Adipocyte (in vitro differentiated cells): ENCODE results near the gene DDX42.
"Not testable (repeated sequence)": the region's sequence is repeated elsewhere in the genome, so short reads cannot be mapped to it uniquely, and the experiment has no call there.

Experiments
- DNase-seq: peaks from one replicate; pipeline ENCODE4 v3.0.0-alpha.2; 2015; ENCODE audit warnings: low read depth
- H3K27me3 ChIP-seq: replicated peaks from 2 replicates; pipeline ENCODE4 v1.7.0; 2013; ENCODE audit warnings: mild to moderate bottlenecking, low read length, moderate library complexity; ENCODE audit not compliant: control insufficient read depth, insufficient read depth
- H3K36me3 ChIP-seq: 2 replicates; pipeline ENCODE4 v1.7.0; 2013; ENCODE audit warnings: low read length, mild to moderate bottlenecking, moderate library complexity; ENCODE audit not compliant: control insufficient read depth, insufficient read depth, severe bottlenecking
- H3K4me1 ChIP-seq: 2 replicates; pipeline ENCODE4 v1.7.0; 2013; ENCODE audit warnings: mild to moderate bottlenecking, low read length, moderate library complexity; ENCODE audit not compliant: control insufficient read depth, insufficient read depth
- H3K4me3 ChIP-seq: 2 replicates; pipeline ENCODE4 v1.7.0; 2013; ENCODE audit warnings: mild to moderate bottlenecking, low read length, moderate library complexity
- H3K9ac ChIP-seq: 2 replicates; pipeline ENCODE4 v1.7.0; 2013; ENCODE audit warnings: mild to moderate bottlenecking, low read length, moderate library complexity
- H3K9me3 ChIP-seq: 2 replicates; pipeline ENCODE4 v1.7.0; 2013; ENCODE audit warnings: mild to moderate bottlenecking, low read length, moderate library complexity; ENCODE audit not compliant: control insufficient read depth

Gene DDX42

DNA sequence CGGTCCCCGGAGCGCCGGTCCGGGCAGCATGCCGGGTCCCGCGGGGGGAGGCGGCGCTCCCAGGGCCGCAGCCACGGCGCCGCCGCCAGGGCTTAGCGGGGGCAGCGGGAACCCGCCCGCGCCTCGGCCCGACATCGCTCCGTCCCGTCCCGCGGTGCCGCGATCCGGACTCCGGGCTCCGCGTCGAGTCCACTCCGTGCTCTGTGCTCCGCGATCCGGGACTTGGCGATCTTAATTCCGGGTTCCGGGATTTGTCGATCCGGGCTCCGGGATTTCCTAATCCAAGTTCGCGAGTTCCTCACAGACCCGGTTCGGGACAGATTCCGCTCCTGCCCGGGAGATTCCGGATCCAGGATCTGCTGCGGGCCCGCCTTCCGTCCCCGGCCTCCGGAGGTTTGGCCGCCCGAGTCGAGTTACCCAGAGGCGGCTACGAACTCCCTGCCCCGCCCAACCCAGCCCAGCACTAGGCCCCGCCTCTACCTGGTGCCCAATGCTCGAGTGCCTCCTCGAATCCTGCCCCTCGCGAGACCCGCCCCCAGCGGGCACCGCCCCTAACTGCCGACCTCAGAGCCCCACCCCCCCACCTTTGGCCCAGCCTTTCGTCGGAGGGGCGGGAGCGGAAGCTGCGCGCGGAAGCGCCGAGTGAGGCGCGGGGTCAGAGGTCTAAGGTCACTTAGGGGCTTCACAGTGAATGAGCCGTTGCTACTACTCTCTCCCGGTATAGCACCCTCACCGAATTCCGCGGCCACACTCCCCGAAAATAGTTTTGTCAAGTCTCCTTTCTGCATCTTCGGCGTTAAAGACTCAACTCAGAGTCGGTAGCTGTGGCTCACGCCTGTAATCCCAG lies 68.8 kb downstream of the DDX42 start, which contains the start of gene SMARCD2:
Gene SMARCD2 (minus strand): TSS at position 146 of the 847 bp plus-strand sequence. CDS start 11 bp downstream, at position 135.
- peak within 1 kb of the TSS; percentile 96 for H3K4me3 ChIP-seq
- no peaks in the 10 kb centered on the region for H3K27me3 ChIP-seq
- DNase-seq = peak; percentile 99
- H3K4me1 ChIP-seq = peaks cover 42% of the 10 kb centered on the region
- H3K9ac ChIP-seq = peak within 1 kb of the TSS; percentile 98
- H3K36me3 ChIP-seq = no peaks in the 10 kb centered on the region
- H3K9me3 ChIP-seq = no peaks in the 10 kb centered on the region

DNA sequence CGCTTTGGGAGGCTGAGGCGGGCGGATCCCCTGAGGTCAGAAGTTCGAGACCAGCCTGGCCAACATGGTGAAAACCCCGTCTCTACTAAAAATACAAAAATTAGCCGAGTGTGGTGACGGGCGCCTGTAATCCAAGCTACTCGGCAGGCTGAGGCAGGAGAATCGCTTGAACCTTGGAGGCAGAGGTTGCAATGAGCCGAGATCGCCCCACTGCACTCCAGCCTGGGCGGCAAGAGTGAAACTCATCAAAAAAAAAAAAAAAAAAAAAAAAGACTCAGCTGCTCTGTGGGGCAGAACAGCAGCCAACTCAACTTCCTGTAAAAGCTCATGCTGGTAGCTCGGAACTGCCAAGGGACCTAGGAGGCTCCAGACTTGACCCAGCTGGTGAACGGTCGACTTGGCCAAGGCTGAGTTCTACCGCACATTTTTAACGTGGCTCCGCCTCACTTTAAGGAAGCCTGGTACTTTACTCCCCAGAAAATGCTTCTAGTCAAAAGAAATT lies 69.5 kb downstream of the DDX42 start:
- Histone ChIP-seq H3K4me1 (peaks cover 35% of the 10 kb centered on the region), H3K9ac (peak overlapping the region; percentile 90), H3K4me3 (peak overlapping the region; percentile 84)
- H3K36me3 ChIP-seq, H3K27me3 ChIP-seq, H3K9me3 ChIP-seq: not testable (repeated sequence)
- peak; percentile 45 for DNase-seq

DNA sequence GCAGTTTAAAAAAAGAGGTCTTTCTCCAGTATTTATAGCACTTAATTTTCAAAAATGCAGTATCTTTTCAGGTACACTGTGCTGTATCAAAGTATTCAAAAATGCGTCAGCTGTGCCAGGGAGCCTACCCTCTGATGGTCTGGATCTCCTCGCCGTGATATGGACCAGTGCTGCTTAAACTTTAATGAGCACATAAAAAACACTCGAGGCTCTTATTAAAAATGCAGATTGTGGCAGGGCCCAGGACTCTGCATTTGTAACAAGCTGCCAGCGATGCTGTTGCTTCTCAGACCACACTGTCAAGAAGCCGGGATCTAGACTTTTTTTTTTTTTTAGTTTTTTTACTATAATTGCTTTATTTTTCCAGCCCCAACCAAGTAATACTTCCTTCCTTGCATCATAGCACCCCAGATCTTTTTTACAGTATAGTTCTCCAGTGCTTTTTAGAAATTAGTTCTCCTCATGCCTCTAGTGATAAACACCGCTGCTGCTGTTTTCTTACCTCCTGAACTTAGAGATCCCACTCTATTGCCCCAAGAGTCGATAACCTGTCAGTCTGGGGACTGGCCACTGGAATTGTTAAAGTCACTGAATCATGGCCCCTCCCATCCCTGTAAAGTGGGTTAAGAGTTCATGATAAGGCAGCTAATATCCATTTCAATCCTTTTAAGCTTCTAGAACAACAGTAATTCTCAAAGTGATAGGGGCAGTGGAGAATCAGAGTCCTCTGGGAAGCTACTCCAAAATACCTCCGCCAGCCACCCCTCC lies 70.1 kb downstream of the DDX42 start:
- peak overlapping the region; percentile 84 for H3K4me3 ChIP-seq
- no peaks in the 10 kb centered on the region for H3K36me3 ChIP-seq
- H3K4me1 ChIP-seq = peaks cover 30% of the 10 kb centered on the region
- DNase-seq = no peak
- H3K9ac ChIP-seq = peak overlapping the region; percentile 90
- H3K9me3 ChIP-seq = no peaks in the 10 kb centered on the region
- H3K27me3 ChIP-seq = no peaks in the 10 kb centered on the region

DNA sequence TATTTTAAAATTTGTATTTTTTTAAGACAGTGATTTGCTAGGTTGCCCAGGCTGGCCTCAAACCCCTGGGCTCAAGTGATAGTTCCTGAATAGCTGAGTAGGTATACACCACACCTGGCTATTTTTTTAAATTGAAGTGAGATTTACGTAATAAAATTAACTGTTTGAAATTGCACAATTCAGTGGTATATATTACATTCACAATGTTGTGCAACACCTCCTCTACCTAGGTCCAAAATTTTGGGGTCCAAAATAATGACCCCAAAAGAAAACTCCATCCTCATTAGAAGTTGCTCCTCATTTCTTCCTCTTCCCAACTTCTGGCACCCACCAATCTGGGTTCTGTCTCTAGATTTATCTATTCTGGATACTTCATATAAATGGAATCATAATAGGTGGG lies 71.5 kb downstream of the DDX42 start:
- DNase-seq = no peak
- Histone ChIP-seq H3K27me3 (no peaks in the 10 kb centered on the region), H3K9ac (no peak overlapping the region), H3K9me3 (no peaks in the 10 kb centered on the region), H3K4me3 (no peak overlapping the region), H3K36me3 (no peaks in the 10 kb centered on the region), H3K4me1 (peaks cover 17% of the 10 kb centered on the region)

DNA sequence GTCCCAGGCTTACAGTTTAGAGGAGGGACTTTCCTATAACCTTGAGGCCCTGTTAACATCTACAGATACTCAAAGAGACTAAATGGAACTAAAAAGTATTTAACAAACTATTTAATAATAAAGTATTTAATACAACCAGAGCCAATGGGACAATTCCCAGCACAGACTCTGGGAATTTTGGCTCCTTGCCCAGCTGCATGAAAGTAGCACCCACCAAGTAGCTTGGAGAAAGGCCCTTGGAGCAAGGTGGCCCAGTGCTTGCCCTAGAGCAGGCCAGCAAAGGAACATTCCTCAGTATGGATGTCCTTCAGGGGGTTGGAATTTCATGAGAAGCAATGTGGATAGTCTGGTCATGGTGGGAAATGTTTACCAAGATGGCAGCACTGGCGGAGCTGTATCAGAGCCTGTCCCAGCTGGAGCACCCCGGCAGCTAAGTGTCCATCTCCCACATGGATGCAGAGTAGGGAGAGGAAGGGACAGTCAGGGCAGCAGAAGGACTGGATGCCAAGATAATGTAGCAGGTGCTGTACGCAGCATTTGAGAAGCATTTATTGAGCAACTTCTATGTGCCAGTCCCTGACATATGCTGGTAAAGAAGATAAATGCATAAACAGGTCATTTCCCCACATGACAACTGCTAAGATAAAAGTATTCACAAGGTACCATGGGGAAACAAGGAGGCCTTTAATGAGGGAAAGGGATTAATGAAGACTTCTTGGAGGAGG lies 73.7 kb downstream of the DDX42 start:
- peaks cover 9% of the 10 kb centered on the region for H3K4me1 ChIP-seq
- no peak for DNase-seq
- no peaks in the 10 kb centered on the region for H3K36me3 ChIP-seq
- no peaks in the 10 kb centered on the region for H3K27me3 ChIP-seq
- no peak overlapping the region for H3K4me3 ChIP-seq
- no peak overlapping the region for H3K9ac ChIP-seq
- H3K9me3 ChIP-seq = no peaks in the 10 kb centered on the region

DNA sequence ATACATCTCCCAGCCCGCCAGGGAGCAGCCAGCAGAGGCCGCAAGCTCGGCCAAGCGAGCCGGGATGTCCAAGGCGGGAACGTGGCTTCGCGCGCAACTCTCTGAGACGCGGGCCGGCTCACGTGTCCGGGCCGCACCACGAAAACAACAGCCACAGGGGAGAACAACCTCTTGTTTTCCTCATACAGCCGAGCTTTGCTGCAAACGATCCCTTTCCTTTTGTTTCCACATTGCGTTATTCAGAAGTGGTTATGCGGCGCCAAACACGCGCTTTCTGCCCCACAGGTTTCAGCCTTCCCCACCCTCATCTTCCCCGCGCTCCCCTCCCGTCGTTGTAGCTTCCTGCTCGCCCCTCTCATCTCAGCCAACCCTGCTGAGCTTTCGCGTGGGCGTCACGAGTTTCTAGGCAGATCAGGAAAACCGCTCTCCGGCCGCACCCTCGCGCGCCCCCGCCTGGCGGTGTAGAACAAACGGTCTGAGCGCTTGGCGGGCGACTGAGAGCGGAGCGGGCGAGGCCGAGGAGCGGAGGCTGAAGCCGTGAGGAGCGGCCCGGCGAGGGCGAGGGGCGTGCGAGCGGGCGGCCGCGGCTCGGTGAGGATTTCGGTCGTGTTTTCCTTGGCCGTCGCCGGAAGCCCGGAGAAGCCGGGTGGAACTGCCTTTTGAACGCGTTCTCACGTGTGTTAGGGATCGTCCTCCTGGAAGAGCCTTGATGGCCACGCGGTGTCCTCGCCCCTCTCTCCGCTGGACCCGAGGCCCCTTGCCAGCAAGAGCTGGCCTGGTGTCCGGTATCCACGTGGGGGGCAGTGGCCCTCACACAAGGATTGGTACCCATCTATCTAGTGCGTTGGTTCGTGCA lies 75.1 kb downstream of the DDX42 start:
- H3K9ac ChIP-seq = peak overlapping the region; percentile 82
- no peaks in the 10 kb centered on the region for H3K27me3 ChIP-seq
- H3K36me3 ChIP-seq = no peaks in the 10 kb centered on the region
- DNase-seq = peak; percentile 92
- H3K9me3 ChIP-seq = no peaks in the 10 kb centered on the region
- peak overlapping the region; percentile 65 for H3K4me3 ChIP-seq
- H3K4me1 ChIP-seq = peaks cover 4% of the 10 kb centered on the region

DNA sequence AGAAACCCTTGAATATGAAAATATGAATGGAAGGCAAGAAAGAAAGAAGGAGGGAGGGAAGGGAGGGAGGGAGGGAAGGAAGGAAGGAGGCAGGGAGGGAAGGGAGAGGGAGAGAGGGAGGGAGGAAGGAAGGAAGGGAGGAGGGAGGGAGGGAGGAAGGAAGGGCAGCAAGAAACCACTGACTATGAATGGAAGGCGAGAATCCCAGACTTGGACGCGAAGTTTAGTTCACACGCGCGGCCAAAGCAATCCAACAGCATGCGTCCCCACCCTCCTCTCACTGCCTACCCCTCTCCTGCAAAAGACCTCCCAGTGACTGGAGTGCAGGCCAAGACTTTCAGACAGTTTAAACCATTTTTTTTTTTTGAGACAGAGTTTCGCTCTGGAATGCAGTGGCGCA lies 76.4 kb downstream of the DDX42 start:
- Histone ChIP-seq H3K27me3 (no peaks in the 10 kb centered on the region), H3K9ac (no peak overlapping the region)

DNA sequence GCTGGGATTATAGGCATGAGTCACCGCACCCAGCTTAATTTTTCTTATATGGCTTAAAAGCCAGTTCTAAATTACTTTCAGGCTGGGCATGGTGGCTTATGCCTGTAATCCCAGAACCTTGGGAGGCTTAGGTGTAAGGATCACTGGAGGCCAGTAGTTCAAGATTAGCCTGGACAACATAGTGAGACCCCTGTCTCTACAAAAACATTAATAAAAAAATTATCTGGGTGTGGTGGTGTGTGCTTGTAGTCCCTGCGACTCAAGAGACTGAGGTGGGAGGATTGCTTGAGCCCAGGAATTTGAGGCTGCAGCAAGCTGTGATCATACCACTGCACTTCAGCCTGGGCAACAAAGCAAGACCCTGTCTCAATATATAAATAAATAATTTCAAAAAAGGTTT lies 79.3 kb downstream of the DDX42 start:
- H3K4me3 ChIP-seq = no peak overlapping the region
- no peaks in the 10 kb centered on the region for H3K27me3 ChIP-seq
- H3K36me3 ChIP-seq = no peaks in the 10 kb centered on the region
- H3K4me1 ChIP-seq = no peaks in the 10 kb centered on the region
- H3K9me3 ChIP-seq = no peaks in the 10 kb centered on the region
- no peak overlapping the region for H3K9ac ChIP-seq
- no peak for DNase-seq

More for the DNA sequence above, 76.4 kb downstream of the DDX42 start:
- Histone ChIP-seq H3K4me1 (no peaks in the 10 kb centered on the region), H3K9me3 (no peaks in the 10 kb centered on the region), H3K4me3 (no peak overlapping the region), H3K36me3 (no peaks in the 10 kb centered on the region)
- no peak for DNase-seq

DNA sequence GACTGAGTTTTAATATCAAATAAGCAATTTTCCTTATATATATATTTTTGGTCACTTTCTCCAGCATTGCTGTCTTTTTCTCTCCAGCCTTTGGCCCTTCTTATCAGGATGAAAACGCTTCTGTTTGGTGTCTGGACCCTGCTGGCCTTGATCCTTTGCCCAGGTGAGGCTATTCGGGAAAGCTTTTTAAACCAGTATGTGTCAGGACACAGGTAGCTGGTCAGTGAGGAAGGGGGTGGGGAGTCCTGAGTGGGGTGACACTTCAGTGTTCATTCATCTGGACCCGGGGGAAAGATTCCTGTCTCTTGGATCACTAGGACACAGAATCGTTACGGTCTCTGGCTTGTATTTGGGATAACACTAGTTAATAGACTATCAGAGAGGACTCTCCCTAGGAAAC lies 80.7 kb downstream of the DDX42 start:
- no peaks in the 10 kb centered on the region for H3K9me3 ChIP-seq

DNA sequence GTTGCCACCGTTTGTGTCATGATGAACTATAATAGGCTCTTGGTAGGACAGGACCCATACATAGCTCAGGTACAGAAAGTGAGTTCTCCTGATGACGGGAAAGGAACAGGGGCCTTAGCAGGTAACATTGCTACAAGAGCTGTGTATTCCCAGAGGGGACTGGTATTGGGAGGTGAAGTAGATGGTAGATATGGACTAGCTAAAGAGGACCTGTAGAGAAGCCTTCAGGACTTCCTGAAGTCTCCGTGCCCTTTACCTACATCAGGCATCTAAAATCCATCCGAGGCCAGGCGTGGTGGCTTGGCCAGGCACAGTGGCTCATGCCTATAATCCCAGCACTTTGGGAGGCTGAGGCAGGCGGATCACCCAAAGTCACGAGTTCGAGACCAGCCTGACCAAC lies 81.2 kb downstream of the DDX42 start:
- no peaks in the 10 kb centered on the region for H3K36me3 ChIP-seq
- no peak for DNase-seq
- H3K27me3 ChIP-seq = no peaks in the 10 kb centered on the region
- H3K9me3 ChIP-seq = no peaks in the 10 kb centered on the region
- H3K9ac ChIP-seq = no peak overlapping the region
- no peak overlapping the region for H3K4me3 ChIP-seq
- H3K4me1 ChIP-seq = no peaks in the 10 kb centered on the region

More for the DNA sequence above, 80.7 kb downstream of the DDX42 start:
- Histone ChIP-seq H3K36me3 (no peaks in the 10 kb centered on the region), H3K27me3 (no peaks in the 10 kb centered on the region), H3K9ac (no peak overlapping the region), H3K4me3 (no peak overlapping the region), H3K4me1 (no peaks in the 10 kb centered on the region)
- DNase-seq = no peak
